ENCODE data around the gene FCGBP.

Gene FCGBP

DNA sequence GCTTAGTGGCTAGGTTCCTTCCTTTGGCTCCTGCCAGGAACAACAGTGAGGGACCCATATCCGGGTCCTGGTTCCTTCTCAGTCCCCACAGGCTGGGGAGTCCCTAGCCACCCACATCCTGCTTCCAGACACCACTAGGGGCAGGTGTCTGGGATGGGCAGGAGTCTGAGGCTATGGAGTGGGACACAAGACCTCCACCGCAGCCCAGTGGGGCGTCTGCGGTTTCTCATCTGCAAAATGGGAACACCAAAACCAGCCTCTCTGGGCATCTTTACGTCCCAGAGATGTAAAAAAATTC is 879 bp upstream of the FCGBP start:
- TF ChIP-seq, protein P1, sequence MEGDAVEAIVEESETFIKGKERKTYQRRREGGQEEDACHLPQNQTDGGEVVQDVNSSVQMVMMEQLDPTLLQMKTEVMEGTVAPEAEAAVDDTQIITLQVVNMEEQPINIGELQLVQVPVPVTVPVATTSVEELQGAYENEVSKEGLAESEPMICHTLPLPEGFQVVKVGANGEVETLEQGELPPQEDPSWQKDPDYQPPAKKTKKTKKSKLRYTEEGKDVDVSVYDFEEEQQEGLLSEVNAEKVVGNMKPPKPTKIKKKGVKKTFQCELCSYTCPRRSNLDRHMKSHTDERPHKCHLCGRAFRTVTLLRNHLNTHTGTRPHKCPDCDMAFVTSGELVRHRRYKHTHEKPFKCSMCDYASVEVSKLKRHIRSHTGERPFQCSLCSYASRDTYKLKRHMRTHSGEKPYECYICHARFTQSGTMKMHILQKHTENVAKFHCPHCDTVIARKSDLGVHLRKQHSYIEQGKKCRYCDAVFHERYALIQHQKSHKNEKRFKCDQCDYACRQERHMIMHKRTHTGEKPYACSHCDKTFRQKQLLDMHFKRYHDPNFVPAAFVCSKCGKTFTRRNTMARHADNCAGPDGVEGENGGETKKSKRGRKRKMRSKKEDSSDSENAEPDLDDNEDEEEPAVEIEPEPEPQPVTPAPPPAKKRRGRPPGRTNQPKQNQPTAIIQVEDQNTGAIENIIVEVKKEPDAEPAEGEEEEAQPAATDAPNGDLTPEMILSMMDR (IDR thresholded peaks at IDR 0.05; ENCODE audit: low read depth, low read length, missing control alignments): no peak
- no peak overlapping the region for H3K4me3 ChIP-seq (ENCODE audit: low read depth, low read length)
- in situ Hi-C loops (cut with HindIII; ENCODE audit: low sequenced_read_pairs): no loop called here
- no peak for DNase-seq (ENCODE audit: low read depth)

DNA sequence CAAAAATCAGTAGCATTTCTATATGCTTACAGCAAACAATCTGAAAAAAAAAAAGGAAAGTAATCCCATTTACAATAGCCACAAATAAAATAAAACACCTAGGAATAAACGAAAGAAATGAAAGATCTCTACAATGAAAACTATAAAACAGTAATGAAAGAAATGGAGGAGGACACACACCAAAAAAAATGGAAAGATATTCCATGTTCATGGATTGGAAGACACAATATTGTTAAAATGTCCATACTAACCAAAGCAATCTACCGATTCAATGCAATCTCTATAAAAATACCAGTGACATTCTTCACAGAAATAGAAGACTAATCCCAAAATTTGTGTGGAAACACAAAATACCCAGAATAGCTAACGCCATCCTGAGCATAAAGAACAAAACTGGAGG is 4.7 kb downstream of the FCGBP start:
- in situ Hi-C loops (cut with HindIII; ENCODE audit: low sequenced_read_pairs): no loop called here
- H3K4me3 ChIP-seq (ENCODE audit: low read depth, low read length): no peak overlapping the region
- no peak for DNase-seq (ENCODE audit: low read depth)
- TF ChIP-seq, protein P1 (IDR thresholded peaks at IDR 0.05; ENCODE audit: low read depth, low read length, missing control alignments): no peak

GRCh38 chr19:39928357-39928725 is 6.1 kb downstream of the FCGBP start:
- in situ Hi-C loops (cut with HindIII; ENCODE audit: low sequenced_read_pairs): no loop called here
- H3K4me3 ChIP-seq (ENCODE audit: low read depth, low read length): no peak overlapping the region
- no peak for DNase-seq (ENCODE audit: low read depth)
- TF ChIP-seq, protein P1 (IDR thresholded peaks at IDR 0.05; ENCODE audit: low read depth, low read length, missing control alignments): no peak

- TF ChIP-seq, protein P1 (IDR thresholded peaks at IDR 0.05; ENCODE audit: low read depth, low read length, missing control alignments): no peak
- no peak overlapping the region for H3K4me3 ChIP-seq (ENCODE audit: low read depth, low read length)
- in situ Hi-C loops (cut with HindIII; ENCODE audit: low sequenced_read_pairs): no loop called here
- DNase-seq (ENCODE audit: low read depth): no peak
These were observed 6.7 kb downstream of the FCGBP start for GRCh38 chr19:39927524-39928356.

GRCh38 chr19:39927076-39927475 is 7.4 kb downstream of the FCGBP start:
- TF ChIP-seq, protein P1 (IDR thresholded peaks at IDR 0.05; ENCODE audit: low read depth, low read length, missing control alignments): no peak
- in situ Hi-C loops (cut with HindIII; ENCODE audit: low sequenced_read_pairs): no loop called here
- no peak for DNase-seq (ENCODE audit: low read depth)
- no peak overlapping the region for H3K4me3 ChIP-seq (ENCODE audit: low read depth, low read length)

DNA sequence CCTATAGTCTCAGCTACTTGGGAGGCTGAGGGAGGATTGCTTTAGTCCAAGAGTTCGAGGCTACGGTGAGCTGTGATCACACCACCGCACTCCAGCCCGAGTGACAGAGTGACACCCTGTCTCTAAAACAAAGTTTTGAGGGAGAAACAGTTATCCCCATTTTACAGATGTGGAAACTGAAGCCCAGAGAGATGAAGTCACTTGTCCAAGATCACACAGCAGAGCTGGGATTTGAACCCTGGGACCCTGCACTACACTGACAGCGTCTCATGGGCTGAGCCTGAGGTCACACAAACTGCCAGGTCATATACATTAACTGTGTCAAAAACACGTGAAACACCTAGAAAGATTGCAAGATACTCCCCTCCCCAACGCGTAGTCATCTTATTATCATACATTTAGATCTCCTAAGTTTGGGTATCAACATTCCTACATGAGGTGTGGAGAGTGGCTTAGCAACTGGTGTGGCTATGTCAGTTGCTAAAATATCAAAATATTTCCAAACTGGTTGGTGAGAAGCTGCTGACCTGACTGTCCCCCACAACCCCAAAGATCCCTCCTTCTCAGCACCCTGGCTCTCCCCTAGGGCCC is 8.2 kb downstream of the FCGBP start:
- in situ Hi-C loops (cut with HindIII; ENCODE audit: low sequenced_read_pairs): no loop called here
- no peak for DNase-seq (ENCODE audit: low read depth)
- H3K4me3 ChIP-seq (ENCODE audit: low read depth, low read length): no peak overlapping the region
- TF ChIP-seq, protein P1 (IDR thresholded peaks at IDR 0.05; ENCODE audit: low read depth, low read length, missing control alignments): no peak
